Measurements from ENCODE around the gene CD300A. TPM values are rescaled to one million over a fixed set of nuclear protein-coding genes. Genes with fewer than 3 reads are reported as not detected.

The CD300A gene
- total and polyA plus RNA-seq, 2 donors (not counting 3 experiments of a cell fraction or from before 2014, with no cell fraction given): not detected

DNA sequence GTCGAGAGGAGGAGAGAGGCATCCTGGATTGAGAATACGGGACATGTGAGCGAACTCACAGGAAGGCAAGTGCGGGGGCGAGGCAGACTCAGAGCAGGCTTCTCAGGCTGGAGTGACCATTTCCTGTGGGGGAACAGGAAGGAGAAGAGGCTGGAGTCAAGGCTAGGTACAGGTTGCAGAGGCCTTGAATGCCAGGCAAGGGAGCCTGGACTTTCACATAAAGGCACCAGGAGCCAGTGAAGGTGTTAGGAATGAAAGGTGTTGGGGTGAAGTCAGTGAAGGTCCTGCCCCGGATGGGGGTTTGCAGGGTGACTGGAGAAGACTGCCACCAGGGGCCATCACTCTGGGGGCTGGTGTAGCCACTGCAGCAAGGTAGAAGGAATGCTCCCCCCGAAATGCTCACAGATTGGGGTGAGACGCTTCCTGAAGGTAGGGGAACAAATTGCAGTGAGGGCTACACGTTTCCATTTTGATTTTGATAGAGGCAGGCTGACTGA is 39.8 kb upstream of the CD300A start:
- no peak overlapping the region for H3K9ac ChIP-seq (replicated peaks; ENCODE audit: extremely low read depth, insufficient read depth, low read length)
- intact Hi-C loops (cut with micrococcal nuclease): no loop called here
- no peaks in the 10 kb centered on the region for H3K9me1 ChIP-seq (replicated peaks; ENCODE audit: control insufficient read depth, extremely low read depth, insufficient read depth, low read length)
- H3K4me2 ChIP-seq (ENCODE audit: insufficient read depth, low read length): no peak overlapping the region
- no peak overlapping the region for H3K27ac ChIP-seq (ENCODE audit: insufficient read depth, low read depth, low read length)
- no peaks in the 10 kb centered on the region for H4K20me1 ChIP-seq (replicated peaks; ENCODE audit: control insufficient read depth, extremely low read depth, insufficient read depth, low read length)
- POLR2A ChIA-PET: no interaction called here
- FAIRE-seq (no peak), DNase-seq (ENCODE audit: low read depth, low spot score) (no peak)
- H3K27me3 ChIP-seq (ENCODE audit: control insufficient read depth in 2 of 2, insufficient read depth in 2 of 2, low read length in 2 of 2): peaks cover 18% of the 10 kb centered on the region in 2 experiments
- dilution Hi-C loops (cut with MboI; ENCODE audit: extremely low pct_ligation_motif_present, low sequenced_read_pairs): no loop called here
- H3K4me1 ChIP-seq (ENCODE audit: control insufficient read depth, extremely low read depth, insufficient read depth, low read length): no peaks in the 10 kb centered on the region
- H3K4me3 ChIP-seq (replicated peaks in 1 of 3; ENCODE audit: insufficient read depth in 1 of 3, low read depth in 1 of 3, low read length in 3 of 3): no peak overlapping the region
- H3K9me3 ChIP-seq (replicated peaks; ENCODE audit: control insufficient read depth, insufficient read depth, low read length): no peaks in the 10 kb centered on the region
- CTCF ChIA-PET: no interaction called here
- H2AFZ ChIP-seq (ENCODE audit: low read depth, low read length): no peak overlapping the region
- BruUV-seq (replicated peaks): no TSS peak
- H3K36me3 ChIP-seq (ENCODE audit: control insufficient read depth in 2 of 2, extremely low read depth in 1 of 2, insufficient read depth in 2 of 2, low read length in 2 of 2): no peaks in the 10 kb centered on the region
- no peak for TF ChIP-seq MYC (IDR thresholded peaks at IDR 0.05; ENCODE audit: low read depth, low read length)
- no peak for TF ChIP-seq EZH2 (IDR thresholded peaks at IDR 0.05; ENCODE audit: borderline replicate concordance, low read depth, low read length, severe bottlenecking)
- TF ChIP-seq, protein P1, sequence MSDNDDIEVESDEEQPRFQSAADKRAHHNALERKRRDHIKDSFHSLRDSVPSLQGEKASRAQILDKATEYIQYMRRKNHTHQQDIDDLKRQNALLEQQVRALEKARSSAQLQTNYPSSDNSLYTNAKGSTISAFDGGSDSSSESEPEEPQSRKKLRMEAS (IDR thresholded peaks at IDR 0.05; ENCODE audit: insufficient read depth, insufficient read length): no peak
- TF ChIP-seq, protein P2, sequence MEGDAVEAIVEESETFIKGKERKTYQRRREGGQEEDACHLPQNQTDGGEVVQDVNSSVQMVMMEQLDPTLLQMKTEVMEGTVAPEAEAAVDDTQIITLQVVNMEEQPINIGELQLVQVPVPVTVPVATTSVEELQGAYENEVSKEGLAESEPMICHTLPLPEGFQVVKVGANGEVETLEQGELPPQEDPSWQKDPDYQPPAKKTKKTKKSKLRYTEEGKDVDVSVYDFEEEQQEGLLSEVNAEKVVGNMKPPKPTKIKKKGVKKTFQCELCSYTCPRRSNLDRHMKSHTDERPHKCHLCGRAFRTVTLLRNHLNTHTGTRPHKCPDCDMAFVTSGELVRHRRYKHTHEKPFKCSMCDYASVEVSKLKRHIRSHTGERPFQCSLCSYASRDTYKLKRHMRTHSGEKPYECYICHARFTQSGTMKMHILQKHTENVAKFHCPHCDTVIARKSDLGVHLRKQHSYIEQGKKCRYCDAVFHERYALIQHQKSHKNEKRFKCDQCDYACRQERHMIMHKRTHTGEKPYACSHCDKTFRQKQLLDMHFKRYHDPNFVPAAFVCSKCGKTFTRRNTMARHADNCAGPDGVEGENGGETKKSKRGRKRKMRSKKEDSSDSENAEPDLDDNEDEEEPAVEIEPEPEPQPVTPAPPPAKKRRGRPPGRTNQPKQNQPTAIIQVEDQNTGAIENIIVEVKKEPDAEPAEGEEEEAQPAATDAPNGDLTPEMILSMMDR (IDR thresholded peaks at IDR 0.05; ENCODE audit: extremely low read depth in 1 of 2, insufficient read depth in 1 of 2, low read depth in 1 of 2, low read length in 2 of 2): no peak
- no peak for TF ChIP-seq FOS (IDR thresholded peaks at IDR 0.05; ENCODE audit: borderline replicate concordance, insufficient read depth, low read length)
- no peak for TF ChIP-seq POLR2AphosphoS5 (IDR thresholded peaks at IDR 0.05; ENCODE audit: insufficient read depth, low read depth, low read length)
- no peak for TF ChIP-seq JUN (IDR thresholded peaks at IDR 0.05; ENCODE audit: borderline replicate concordance, insufficient read depth, insufficient read length, low read depth)
- no peak for TF ChIP-seq POLR2A (IDR thresholded peaks at IDR 0.05; ENCODE audit: low read depth, low read length)
- no peak for TF ChIP-seq GATA2 (IDR thresholded peaks at IDR 0.05; ENCODE audit: insufficient read depth, insufficient read length, low read depth, low read length)
- H3K79me2 ChIP-seq (ENCODE audit: control insufficient read depth, insufficient read depth, low read length): no peaks in the 10 kb centered on the region

Data from endothelial cell of umbilical vein (primary cell).